PC-3 (cell line): ENCODE measurements around the gene NFYC.

ENCODE experiments used
- EZH2 ChIP-seq: fragments of 300-600 bp; sonication (generic); IDR thresholded peaks from one replicate; pipeline ENCODE4 v1.6.1; 2017; ENCODE audit warnings: antibody characterized with exemption, mild to moderate bottlenecking, low read length; ENCODE audit not compliant: unreplicated experiment
- EZH2phosphoT487 ChIP-seq: fragments of 300-600 bp; sonication (generic); IDR thresholded peaks from 2 replicates; pipeline ENCODE4 v1.6.1; 2018; ENCODE audit warnings: mild to moderate bottlenecking, antibody characterized with exemption, low read length, borderline replicate concordance
- TF ChIP-seq, protein P1 (sequence below): fragments of 300-600 bp; sonication (generic); conservative IDR thresholded peaks from 2 replicates; pipeline ENCODE4 v1.5.1; 2017; ENCODE audit warnings: antibody characterized with exemption, low read depth, mild to moderate bottlenecking, low read length

DNA sequence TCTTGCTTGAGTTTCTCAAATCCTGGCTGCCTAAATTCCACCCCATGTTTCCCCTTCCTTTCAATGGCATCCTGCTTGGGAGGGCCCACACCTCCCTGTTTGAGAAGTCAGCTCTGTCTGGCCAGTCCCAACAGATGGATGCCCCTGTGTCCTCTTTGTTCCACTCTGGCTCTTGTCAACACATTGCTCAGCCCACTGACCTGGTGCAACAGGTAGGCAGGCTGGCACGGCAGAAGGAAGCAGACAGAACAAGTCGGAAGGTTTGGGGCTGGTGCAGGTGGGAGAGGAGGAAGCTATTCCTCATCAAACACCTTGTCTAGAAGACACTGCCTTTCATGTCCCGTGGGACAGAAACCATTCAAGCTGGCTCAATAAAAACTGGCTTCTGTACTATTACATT lies 114.7 kb downstream of the NFYC start:
- TF ChIP-seq, protein P1, sequence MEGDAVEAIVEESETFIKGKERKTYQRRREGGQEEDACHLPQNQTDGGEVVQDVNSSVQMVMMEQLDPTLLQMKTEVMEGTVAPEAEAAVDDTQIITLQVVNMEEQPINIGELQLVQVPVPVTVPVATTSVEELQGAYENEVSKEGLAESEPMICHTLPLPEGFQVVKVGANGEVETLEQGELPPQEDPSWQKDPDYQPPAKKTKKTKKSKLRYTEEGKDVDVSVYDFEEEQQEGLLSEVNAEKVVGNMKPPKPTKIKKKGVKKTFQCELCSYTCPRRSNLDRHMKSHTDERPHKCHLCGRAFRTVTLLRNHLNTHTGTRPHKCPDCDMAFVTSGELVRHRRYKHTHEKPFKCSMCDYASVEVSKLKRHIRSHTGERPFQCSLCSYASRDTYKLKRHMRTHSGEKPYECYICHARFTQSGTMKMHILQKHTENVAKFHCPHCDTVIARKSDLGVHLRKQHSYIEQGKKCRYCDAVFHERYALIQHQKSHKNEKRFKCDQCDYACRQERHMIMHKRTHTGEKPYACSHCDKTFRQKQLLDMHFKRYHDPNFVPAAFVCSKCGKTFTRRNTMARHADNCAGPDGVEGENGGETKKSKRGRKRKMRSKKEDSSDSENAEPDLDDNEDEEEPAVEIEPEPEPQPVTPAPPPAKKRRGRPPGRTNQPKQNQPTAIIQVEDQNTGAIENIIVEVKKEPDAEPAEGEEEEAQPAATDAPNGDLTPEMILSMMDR, result no peak
- TF ChIP-seq EZH2 (no peak), EZH2phosphoT487 (no peak)
